NCI-H1436 (cell line): ENCODE measurements around the gene POLD2.
"Not testable (repeated sequence)": the region's sequence is repeated elsewhere in the genome, so short reads cannot be mapped to it uniquely, and the experiment has no call there.

Source experiments
- DNase-seq: peaks from one replicate; lab custom pipeline; 2025; lab: John Stamatoyannopoulos, UW

Gene POLD2

GRCh38 chr7:44123190-44124003, at the start of gene POLD2:
POLD2 (minus strand) TSS chr7:44123548; CDS start chr7:44122053, 1,495 bp downstream.
- DNase-seq: peak; percentile 96

- DNase-seq: peak; percentile 20
These were observed 49.6 kb upstream of the POLD2 start for GRCh38 chr7:44172803-44173424.

- no peak for DNase-seq
These were observed 49.0 kb upstream of the POLD2 start for GRCh38 chr7:44172352-44172751.

- not testable (repeated sequence) for DNase-seq
These were observed 48.6 kb upstream of the POLD2 start for GRCh38 chr7:44171901-44172300.

- DNase-seq: no peak
These were observed 44.6 kb upstream of the POLD2 start for GRCh38 chr7:44167920-44168319.

GRCh38 chr7:44163591-44163990, 40.2 kb upstream of the POLD2 start:
- no peak for DNase-seq

GRCh38 chr7:44162785-44163395, 39.5 kb upstream of the POLD2 start:
- DNase-seq: no peak

GRCh38 chr7:44162179-44162578, 38.8 kb upstream of the POLD2 start:
- DNase-seq: no peak

GRCh38 chr7:44161371-44161770, 38.0 kb upstream of the POLD2 start:
- DNase-seq: no peak

GRCh38 chr7:44159824-44160630, 36.7 kb upstream of the POLD2 start:
- no peak for DNase-seq

- DNase-seq: no peak
These were observed 35.7 kb upstream of the POLD2 start for GRCh38 chr7:44158873-44159631.

GRCh38 chr7:44158096-44158872, 34.9 kb upstream of the POLD2 start:
- no peak for DNase-seq

GRCh38 chr7:44157116-44158080, 34.0 kb upstream of the POLD2 start:
- no peak for DNase-seq

GRCh38 chr7:44156453-44157010, 33.2 kb upstream of the POLD2 start:
- DNase-seq: no peak

- no peak for DNase-seq
These were observed 32.1 kb upstream of the POLD2 start for GRCh38 chr7:44155191-44156185.

- DNase-seq: no peak
These were observed 31.4 kb upstream of the POLD2 start for GRCh38 chr7:44154703-44155102.

GRCh38 chr7:44153948-44154335, 30.6 kb upstream of the POLD2 start:
- DNase-seq: no peak
